Skin epidermis (tissue), 12 donors: ENCODE data around the gene PLXNB1.

Experiments
- H3K27ac ChIP-seq, 21 experiments: fragments of 200-600 bp; sonication (generic) in 11 of 21; one replicate each; pipeline ENCODE4 v1.5.0; 2020; ENCODE audit warnings: mild to moderate bottlenecking in 3 of 21, inconsistent platforms in 2 of 21, moderate library complexity in 2 of 21
- H3K4me3 ChIP-seq, 7 experiments: fragments of 200-600 bp; sonication (generic) in 2 of 7; one replicate each; pipeline ENCODE4 v1.5.0; 2020; ENCODE audit warnings: inconsistent platforms in 2 of 7, mild to moderate bottlenecking in 2 of 7, moderate library complexity in 1 of 7

PLXNB1 gene

GRCh38 chr3:48435774-48436476, 6.0 kb upstream of the PLXNB1 start:
- Histone ChIP-seq H3K27ac (peak overlapping the region in 15 of 21 experiments; percentile 11 to 98 (median 76)), H3K4me3 (no peak overlapping the region)

GRCh38 chr3:48435223-48435595, 5.3 kb upstream of the PLXNB1 start:
- H3K4me3 ChIP-seq = no peak overlapping the region
- H3K27ac ChIP-seq = peak overlapping the region in 15 of 21 experiments; percentile 8 to 98 (median 81)

GRCh38 chr3:48434591-48435222, 4.8 kb upstream of the PLXNB1 start:
- Histone ChIP-seq H3K27ac (peak overlapping the region in 15 of 21 experiments; percentile 8 to 98 (median 82)), H3K4me3 (no peak overlapping the region)

- Histone ChIP-seq H3K27ac (peak overlapping the region in 20 of 21 experiments; percentile 6 to 98 (median 86)), H3K4me3 (peak overlapping the region in 1 of 7 experiments; percentile 18)
Observed at GRCh38 chr3:48433472-48434118, 3.7 kb upstream of the PLXNB1 start.

GRCh38 chr3:48432411-48433371, 2.8 kb upstream of the PLXNB1 start:
- no peak overlapping the region for H3K4me3 ChIP-seq

GRCh38 chr3:48431224-48432029, 1.5 kb upstream of the PLXNB1 start:
- peak overlapping the region in 19 of 21 experiments; percentile 22 to 98 (median 91) for H3K27ac ChIP-seq
- no peak overlapping the region for H3K4me3 ChIP-seq

More at GRCh38 chr3:48432411-48433371, 2.8 kb upstream of the PLXNB1 start:
- H3K27ac ChIP-seq = peak overlapping the region in 20 of 21 experiments; percentile 22 to 98 (median 90)

GRCh38 chr3:48430708-48431101, 819 bp upstream of the PLXNB1 start:
- Histone ChIP-seq H3K4me3 (no peak overlapping the region), H3K27ac (peak overlapping the region in 19 of 21 experiments; percentile 58 to 98 (median 91))

GRCh38 chr3:48429317-48429959, 448 bp downstream of the PLXNB1 start:
- H3K4me3 ChIP-seq = peak overlapping the region; percentile 48 to 91 (median 67)
- peak overlapping the region; percentile 72 to 98 (median 91) for H3K27ac ChIP-seq

- Histone ChIP-seq H3K4me3 (peak overlapping the region; percentile 48 to 91 (median 67)), H3K27ac (peak overlapping the region; percentile 72 to 98 (median 91))
Observed at GRCh38 chr3:48428572-48429316, 1.1 kb downstream of the PLXNB1 start.

GRCh38 chr3:48428088-48428571, 1.8 kb downstream of the PLXNB1 start:
- H3K4me3 ChIP-seq = peak overlapping the region; percentile 48 to 91 (median 67)
- peak overlapping the region in 17 of 21 experiments; percentile 74 to 98 (median 91) for H3K27ac ChIP-seq

- peak overlapping the region in 14 of 21 experiments; percentile 25 to 98 (median 91) for H3K27ac ChIP-seq
- peak overlapping the region in 6 of 7 experiments; percentile 9 to 91 (median 64) for H3K4me3 ChIP-seq
Observed at GRCh38 chr3:48427630-48427962, 2.3 kb downstream of the PLXNB1 start.

GRCh38 chr3:48426944-48427629, 2.8 kb downstream of the PLXNB1 start:
- Histone ChIP-seq H3K4me3 (peak overlapping the region in 6 of 7 experiments; percentile 9 to 91 (median 64)), H3K27ac (peak overlapping the region in 16 of 21 experiments; percentile 9 to 98 (median 91))

- peak overlapping the region in 1 of 7 experiments; percentile 3 for H3K4me3 ChIP-seq
- peak overlapping the region in 16 of 21 experiments; percentile 9 to 98 (median 73) for H3K27ac ChIP-seq
Observed at GRCh38 chr3:48426401-48426909, 3.4 kb downstream of the PLXNB1 start.

GRCh38 chr3:48425281-48425812, 4.5 kb downstream of the PLXNB1 start:
- H3K27ac ChIP-seq = peak overlapping the region in 11 of 21 experiments; percentile 25 to 98 (median 61)
- H3K4me3 ChIP-seq = no peak overlapping the region

- peak overlapping the region in 4 of 21 experiments; percentile 28 to 98 (median 44) for H3K27ac ChIP-seq
- no peak overlapping the region for H3K4me3 ChIP-seq
Observed at GRCh38 chr3:48423883-48424695, 5.8 kb downstream of the PLXNB1 start.
